Measurements from ENCODE around the gene AXIN2.

DNA sequence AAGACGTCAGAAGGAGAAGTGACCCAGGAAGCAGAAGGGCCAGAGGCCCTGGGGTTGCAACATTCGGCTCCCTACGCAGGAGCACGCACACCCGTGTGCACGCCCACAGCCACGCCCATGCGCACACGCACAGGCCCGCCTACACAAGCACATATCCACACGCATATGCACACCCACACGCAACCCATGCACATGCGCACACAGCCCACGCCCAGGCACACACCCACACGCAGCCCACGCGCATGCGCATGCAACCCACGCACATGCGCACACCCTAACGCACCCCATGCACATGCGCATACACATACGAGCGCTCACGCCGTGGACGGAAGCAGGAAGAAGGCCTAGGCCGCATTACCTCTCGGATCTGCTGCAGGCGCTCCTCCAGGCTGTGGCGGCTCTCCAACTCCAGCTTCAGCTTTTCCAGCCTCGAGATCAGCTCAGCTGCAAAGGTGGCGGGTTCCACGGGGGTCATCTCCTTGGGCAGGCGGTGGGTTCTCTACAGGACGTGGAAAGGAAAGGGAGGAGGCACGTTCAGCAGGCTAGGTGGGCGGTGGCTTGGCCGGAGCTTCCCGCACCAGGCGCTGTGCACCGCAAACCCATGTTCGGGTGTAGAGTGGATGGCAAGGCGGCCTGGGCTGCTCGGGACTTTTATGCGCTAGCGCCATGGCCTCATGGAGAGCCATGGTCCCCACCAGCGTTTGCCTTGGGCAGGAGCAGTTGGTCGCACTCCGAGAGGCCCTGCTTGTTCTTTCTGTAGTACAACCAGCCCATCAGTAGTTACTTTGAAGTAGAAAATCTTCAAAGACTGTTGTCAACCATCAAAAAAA, 23.4 kb downstream of the AXIN2 start:
- TF ChIP-seq, protein P1, sequence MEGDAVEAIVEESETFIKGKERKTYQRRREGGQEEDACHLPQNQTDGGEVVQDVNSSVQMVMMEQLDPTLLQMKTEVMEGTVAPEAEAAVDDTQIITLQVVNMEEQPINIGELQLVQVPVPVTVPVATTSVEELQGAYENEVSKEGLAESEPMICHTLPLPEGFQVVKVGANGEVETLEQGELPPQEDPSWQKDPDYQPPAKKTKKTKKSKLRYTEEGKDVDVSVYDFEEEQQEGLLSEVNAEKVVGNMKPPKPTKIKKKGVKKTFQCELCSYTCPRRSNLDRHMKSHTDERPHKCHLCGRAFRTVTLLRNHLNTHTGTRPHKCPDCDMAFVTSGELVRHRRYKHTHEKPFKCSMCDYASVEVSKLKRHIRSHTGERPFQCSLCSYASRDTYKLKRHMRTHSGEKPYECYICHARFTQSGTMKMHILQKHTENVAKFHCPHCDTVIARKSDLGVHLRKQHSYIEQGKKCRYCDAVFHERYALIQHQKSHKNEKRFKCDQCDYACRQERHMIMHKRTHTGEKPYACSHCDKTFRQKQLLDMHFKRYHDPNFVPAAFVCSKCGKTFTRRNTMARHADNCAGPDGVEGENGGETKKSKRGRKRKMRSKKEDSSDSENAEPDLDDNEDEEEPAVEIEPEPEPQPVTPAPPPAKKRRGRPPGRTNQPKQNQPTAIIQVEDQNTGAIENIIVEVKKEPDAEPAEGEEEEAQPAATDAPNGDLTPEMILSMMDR (conservative IDR thresholded peaks at IDR 0.05; ENCODE audit: low read depth, low read length), result no peak
- TF ChIP-seq EZH2 (IDR thresholded peaks at IDR 0.05; ENCODE audit: borderline replicate concordance, low read depth, low read length, poor library complexity, severe bottlenecking), result no peak
